Measurements from ENCODE around the gene DNAJB13.
"Not testable (repeated sequence)": the region's sequence is repeated elsewhere in the genome, so short reads cannot be mapped to it uniquely, and the experiment has no call there.

DNAJB13 gene, protein sequence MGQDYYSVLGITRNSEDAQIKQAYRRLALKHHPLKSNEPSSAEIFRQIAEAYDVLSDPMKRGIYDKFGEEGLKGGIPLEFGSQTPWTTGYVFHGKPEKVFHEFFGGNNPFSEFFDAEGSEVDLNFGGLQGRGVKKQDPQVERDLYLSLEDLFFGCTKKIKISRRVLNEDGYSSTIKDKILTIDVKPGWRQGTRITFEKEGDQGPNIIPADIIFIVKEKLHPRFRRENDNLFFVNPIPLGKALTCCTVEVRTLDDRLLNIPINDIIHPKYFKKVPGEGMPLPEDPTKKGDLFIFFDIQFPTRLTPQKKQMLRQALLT

DNA sequence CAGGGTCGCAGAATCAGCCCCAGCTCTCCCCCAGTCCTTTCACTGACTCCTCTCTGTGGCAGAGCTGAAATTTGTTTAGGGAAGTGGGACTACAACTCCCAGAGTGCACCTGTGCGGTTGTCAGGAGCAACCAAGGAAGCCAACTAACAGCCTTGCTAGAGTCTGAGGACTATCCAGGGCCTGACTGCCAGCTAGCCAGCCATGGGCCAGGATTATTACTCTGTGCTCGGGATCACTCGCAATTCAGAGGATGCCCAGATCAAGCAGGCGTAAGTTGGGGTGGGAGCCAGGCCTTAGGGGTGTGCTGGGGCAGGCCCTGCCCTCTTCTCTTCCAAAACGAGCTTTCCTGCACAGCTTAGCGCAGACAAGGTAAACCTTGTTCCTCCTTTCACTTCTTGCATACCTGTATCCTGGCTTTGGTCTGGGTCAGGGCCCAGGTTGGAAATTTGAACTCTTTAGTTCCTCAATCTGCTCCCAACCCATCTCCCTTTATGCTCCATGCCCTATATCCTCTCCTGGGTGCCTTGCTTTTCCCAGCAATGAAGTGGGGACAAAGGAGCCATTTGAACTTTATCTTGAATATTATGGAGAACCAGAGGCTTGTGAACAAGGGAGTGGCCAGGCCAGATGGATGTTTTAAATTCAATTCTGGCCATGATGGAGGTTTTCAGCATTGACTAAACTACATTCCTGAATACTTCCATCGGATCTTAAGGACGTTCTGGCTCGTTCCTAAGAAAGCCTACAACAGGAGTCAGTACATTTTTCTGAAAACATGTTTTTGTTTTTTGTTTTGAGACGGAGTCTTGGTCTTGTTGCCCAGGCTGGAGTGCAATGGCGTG is at the start of gene DNAJB13:
Gene DNAJB13 (plus strand): TSS at position 158 of the 842 bp plus-strand sequence. CDS start 44 bp downstream, at position 202.
- Mint-ChIP-seq H3K27me3 (ENCODE audit: low read depth) (no peaks in the 10 kb centered on the region), H3K4me1 (ENCODE audit: low read depth) (peaks cover 1% of the 10 kb centered on the region), H3K36me3 (ENCODE audit: low read depth) (no peaks in the 10 kb centered on the region), H3K27ac (no peak within 1 kb of the TSS), H3K4me3 (no peak within 1 kb of the TSS), H3K9me3 (no peaks in the 10 kb centered on the region)

DNA sequence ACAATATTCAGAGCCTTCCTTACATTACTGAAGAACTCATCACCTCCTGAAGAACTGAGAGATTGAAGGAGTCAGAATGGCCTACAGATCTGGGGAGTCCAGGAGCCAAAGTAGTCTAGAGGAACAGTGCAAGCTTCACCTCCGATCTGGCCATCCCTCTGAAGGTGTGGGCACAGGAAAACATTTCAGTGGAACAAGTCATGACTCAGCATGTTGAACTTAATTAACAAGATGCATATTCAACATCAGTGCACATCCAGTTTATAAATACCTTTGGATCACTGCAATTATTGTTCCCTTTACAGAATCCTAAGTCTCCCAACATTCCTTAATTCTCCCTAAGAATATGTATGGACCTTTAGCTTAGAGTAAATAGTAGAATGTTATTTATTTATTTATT is 48.5 kb upstream of the DNAJB13 start:
- H3K9me3 Mint-ChIP-seq: no peaks in the 10 kb centered on the region
- H3K36me3 Mint-ChIP-seq (ENCODE audit: low read depth): peaks cover 19% of the 10 kb centered on the region
- no peaks in the 10 kb centered on the region for H3K27me3 Mint-ChIP-seq (ENCODE audit: low read depth)
- H3K4me1 Mint-ChIP-seq (ENCODE audit: low read depth): peaks cover 2% of the 10 kb centered on the region
- H3K27ac Mint-ChIP-seq: no peak overlapping the region
- no peak overlapping the region for H3K4me3 Mint-ChIP-seq

DNA sequence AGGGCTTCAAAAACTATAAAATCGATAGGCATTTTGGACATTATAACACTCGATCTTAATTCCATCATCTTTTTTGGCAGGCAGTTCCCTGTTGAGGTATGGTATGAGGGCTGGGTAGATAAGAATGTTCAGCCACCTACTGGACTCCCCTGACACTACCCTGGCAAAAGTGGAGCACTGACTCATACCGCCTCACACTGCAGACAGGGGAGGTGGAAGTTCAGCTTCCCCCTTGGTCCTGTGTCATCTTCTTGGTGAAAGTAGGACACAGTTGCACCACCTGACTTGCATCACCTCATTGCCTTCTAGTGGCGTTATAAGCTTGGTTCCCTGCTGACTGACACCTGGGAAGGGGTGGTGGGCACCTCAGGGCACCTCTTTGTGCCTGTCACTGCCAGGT is 43.6 kb upstream of the DNAJB13 start:
- H3K4me3 Mint-ChIP-seq: no peak overlapping the region
- H3K36me3 Mint-ChIP-seq (ENCODE audit: low read depth): peaks cover 14% of the 10 kb centered on the region
- H3K9me3 Mint-ChIP-seq: no peaks in the 10 kb centered on the region
- no peaks in the 10 kb centered on the region for H3K27me3 Mint-ChIP-seq (ENCODE audit: low read depth)
- H3K4me1 Mint-ChIP-seq (ENCODE audit: low read depth): peaks cover 2% of the 10 kb centered on the region
- no peak overlapping the region for H3K27ac Mint-ChIP-seq

DNA sequence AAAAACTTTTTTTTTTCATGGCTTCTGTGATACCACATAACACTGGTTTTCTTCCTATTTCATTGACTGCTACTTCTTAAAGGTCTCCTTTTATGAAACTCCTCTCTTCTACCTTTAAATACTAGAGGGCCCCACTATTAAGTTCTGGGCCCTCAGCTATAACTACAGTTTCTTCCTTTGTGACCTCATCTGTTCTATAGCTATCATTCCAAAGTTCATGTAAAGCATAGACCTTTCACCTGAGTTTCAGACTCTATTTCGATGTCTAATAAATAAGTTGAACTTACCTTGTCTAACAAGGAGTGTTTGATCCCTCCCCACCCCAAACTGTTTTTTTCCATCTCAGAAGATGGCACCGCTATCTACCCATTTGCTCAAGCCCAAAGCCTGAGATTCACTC is 38.8 kb upstream of the DNAJB13 start:
- Mint-ChIP-seq H3K27me3 (ENCODE audit: low read depth) (no peaks in the 10 kb centered on the region), H3K27ac (no peak overlapping the region), H3K9me3 (no peaks in the 10 kb centered on the region), H3K4me3 (no peak overlapping the region), H3K4me1 (ENCODE audit: low read depth) (peaks cover 2% of the 10 kb centered on the region), H3K36me3 (ENCODE audit: low read depth) (peaks cover 18% of the 10 kb centered on the region)

DNA sequence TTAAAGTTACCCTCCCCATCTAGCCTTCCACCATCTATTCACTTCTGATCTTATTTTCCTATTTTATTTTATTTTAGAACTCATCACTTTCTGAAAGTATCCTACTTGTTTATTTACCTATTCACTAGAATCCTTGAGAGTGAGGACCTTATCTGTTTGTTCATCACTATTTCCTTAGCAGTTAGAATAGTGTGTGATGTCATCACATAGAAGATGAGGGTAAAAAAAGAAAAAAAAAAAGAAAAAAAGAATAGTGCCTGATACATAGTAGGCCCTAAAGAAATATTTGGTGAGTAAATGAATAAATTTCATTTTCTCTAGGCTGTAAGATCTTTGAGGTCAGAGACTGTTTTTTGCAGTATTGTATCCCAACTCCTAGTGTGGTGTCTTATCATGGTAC is 37.4 kb upstream of the DNAJB13 start:
- Mint-ChIP-seq H3K9me3 (no peaks in the 10 kb centered on the region), H3K4me3 (no peak overlapping the region), H3K36me3 (ENCODE audit: low read depth) (peaks cover 16% of the 10 kb centered on the region), H3K27me3 (ENCODE audit: low read depth) (no peaks in the 10 kb centered on the region), H3K27ac (no peak overlapping the region), H3K4me1 (ENCODE audit: low read depth) (no peaks in the 10 kb centered on the region)

GRCh38 chr11:73914284-73914683 is 36.5 kb upstream of the DNAJB13 start:
- Mint-ChIP-seq H3K36me3 (ENCODE audit: low read depth) (peaks cover 20% of the 10 kb centered on the region), H3K27ac (no peak overlapping the region), H3K4me1 (ENCODE audit: low read depth) (no peaks in the 10 kb centered on the region), H3K4me3 (no peak overlapping the region), H3K9me3 (no peaks in the 10 kb centered on the region), H3K27me3 (ENCODE audit: low read depth) (no peaks in the 10 kb centered on the region)

DNA sequence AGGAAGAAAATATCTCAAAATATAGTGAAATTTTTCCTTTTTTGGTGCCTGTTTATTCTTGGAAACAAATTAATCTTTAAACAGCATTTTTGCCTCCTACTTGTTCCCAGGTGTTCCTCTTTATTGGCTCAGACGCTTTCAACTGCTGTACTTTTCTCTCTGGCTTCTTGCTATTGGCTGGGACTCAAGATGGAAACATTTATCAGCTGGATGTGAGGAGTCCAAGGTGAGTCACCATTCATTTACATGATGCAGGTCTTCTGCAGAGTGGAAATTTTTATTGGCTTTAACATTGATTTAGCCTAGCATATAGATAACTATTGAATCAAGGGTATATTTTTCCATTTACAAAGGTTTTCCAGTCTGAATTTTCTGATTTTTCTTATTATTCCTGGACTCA is 34.4 kb upstream of the DNAJB13 start:
- H3K4me3 Mint-ChIP-seq: no peak overlapping the region
- H3K27me3 Mint-ChIP-seq (ENCODE audit: low read depth): no peaks in the 10 kb centered on the region
- H3K4me1 Mint-ChIP-seq (ENCODE audit: low read depth): no peaks in the 10 kb centered on the region
- H3K9me3 Mint-ChIP-seq: no peaks in the 10 kb centered on the region
- peaks cover 19% of the 10 kb centered on the region for H3K36me3 Mint-ChIP-seq (ENCODE audit: low read depth)
- H3K27ac Mint-ChIP-seq: no peak overlapping the region

DNA sequence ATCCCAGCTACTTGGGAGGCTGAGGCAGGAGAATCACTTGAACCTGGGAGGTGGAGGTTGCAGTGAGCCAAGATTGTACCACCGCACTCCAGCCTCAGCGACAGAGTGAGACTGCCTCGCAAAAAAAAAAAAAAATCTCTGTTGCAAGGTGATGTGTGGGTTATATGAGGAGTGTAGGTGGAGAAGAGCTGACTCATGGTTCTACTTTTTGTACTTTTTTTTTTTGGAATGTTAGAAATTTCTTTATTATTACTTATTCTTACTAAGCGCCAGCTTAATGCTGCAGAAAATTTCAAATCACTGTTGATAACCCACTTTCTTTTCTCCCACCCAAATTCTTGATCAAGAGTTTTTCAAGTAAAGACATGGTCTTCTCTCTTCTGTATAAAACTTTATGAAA is 29.6 kb upstream of the DNAJB13 start:
- no peaks in the 10 kb centered on the region for H3K9me3 Mint-ChIP-seq
- H3K36me3 Mint-ChIP-seq (ENCODE audit: low read depth): peaks cover 17% of the 10 kb centered on the region
- H3K4me1 Mint-ChIP-seq (ENCODE audit: low read depth): no peaks in the 10 kb centered on the region
- no peak overlapping the region for H3K27ac Mint-ChIP-seq
- H3K4me3 Mint-ChIP-seq: no peak overlapping the region
- H3K27me3 Mint-ChIP-seq (ENCODE audit: low read depth): no peaks in the 10 kb centered on the region

GRCh38 chr11:73929388-73929787 is 21.4 kb upstream of the DNAJB13 start:
- H3K27me3 Mint-ChIP-seq (ENCODE audit: low read depth): no peaks in the 10 kb centered on the region
- no peak overlapping the region for H3K27ac Mint-ChIP-seq
- H3K4me3 Mint-ChIP-seq: no peak overlapping the region
- peaks cover 20% of the 10 kb centered on the region for H3K36me3 Mint-ChIP-seq (ENCODE audit: low read depth)
- H3K4me1 Mint-ChIP-seq (ENCODE audit: low read depth): peaks cover 2% of the 10 kb centered on the region
- H3K9me3 Mint-ChIP-seq: no peaks in the 10 kb centered on the region

GRCh38 chr11:73931039-73931645 is 19.7 kb upstream of the DNAJB13 start:
- peaks cover 16% of the 10 kb centered on the region for H3K36me3 Mint-ChIP-seq (ENCODE audit: low read depth)
- peaks cover 2% of the 10 kb centered on the region for H3K4me1 Mint-ChIP-seq (ENCODE audit: low read depth)
- H3K4me3 Mint-ChIP-seq: no peak overlapping the region
- no peaks in the 10 kb centered on the region for H3K27me3 Mint-ChIP-seq (ENCODE audit: low read depth)
- no peaks in the 10 kb centered on the region for H3K9me3 Mint-ChIP-seq
- H3K27ac Mint-ChIP-seq: no peak overlapping the region

DNA sequence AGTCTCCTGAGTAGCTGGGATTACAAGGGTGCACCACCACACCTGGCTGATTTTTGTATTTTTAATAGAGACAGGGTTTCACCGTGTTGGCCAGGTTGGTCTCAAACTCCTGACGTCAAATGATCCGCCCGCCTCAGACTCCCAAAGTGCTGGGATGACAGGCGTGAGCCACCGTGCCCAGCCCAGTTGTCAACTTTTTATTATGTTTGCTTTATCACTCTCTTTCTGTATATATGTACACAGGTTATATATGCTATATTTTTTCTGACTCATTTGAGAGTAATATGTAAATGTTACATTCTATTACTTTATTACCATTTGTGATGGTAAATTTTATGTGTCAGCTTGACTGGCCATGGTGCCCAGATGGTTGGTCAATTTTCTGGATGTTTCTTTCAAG is 18.9 kb upstream of the DNAJB13 start:
- no peaks in the 10 kb centered on the region for H3K27me3 Mint-ChIP-seq (ENCODE audit: low read depth)
- H3K9me3 Mint-ChIP-seq: no peaks in the 10 kb centered on the region
- no peak overlapping the region for H3K4me3 Mint-ChIP-seq
- no peak overlapping the region for H3K27ac Mint-ChIP-seq
- H3K36me3 Mint-ChIP-seq (ENCODE audit: low read depth): peaks cover 15% of the 10 kb centered on the region
- peaks cover 2% of the 10 kb centered on the region for H3K4me1 Mint-ChIP-seq (ENCODE audit: low read depth)

DNA sequence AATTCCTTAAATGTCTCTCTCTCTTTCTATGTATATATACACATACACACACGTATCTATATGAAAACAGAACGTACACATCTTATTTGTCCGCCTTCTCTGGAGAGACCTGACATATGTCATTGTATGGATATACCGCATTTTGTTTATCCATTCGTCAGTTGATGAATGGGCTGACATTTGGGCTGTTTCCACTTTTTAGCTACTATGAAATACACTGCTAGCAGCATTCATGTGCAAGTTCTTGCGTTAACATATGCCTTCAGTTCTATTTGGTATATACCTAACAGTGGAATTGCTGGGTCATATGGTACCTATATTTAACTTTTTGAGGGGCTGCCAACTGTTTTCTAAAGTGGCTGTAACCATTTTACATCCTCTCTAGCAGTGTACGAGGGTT is 18.0 kb upstream of the DNAJB13 start:
- no peaks in the 10 kb centered on the region for H3K9me3 Mint-ChIP-seq

DNA sequence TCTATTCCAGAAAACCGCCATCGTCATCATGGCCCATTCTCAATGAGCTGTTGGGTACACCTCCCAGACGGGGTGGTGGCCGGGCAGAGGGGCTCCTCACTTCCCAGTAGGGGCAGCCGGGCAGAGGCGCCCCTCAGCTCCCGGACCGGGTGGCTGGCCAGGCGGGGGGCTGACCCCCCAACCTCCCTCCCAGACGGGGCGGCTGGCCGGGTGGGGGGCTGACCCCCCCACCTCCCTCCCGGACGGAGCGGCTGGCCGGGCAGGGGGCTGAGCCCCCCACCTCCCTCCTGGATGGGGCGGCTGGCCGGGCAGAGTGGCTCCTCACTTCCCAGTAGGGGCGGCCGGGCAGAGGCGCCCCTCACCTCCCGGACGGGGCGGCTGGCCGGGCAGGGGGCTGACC is 14.8 kb upstream of the DNAJB13 start:
- H3K27me3 Mint-ChIP-seq (ENCODE audit: low read depth); H3K9me3 Mint-ChIP-seq; H3K36me3 Mint-ChIP-seq (ENCODE audit: low read depth); H3K4me3 Mint-ChIP-seq; H3K4me1 Mint-ChIP-seq (ENCODE audit: low read depth); H3K27ac Mint-ChIP-seq: not testable (repeated sequence)

More for the DNA sequence above, 18.0 kb upstream of the DNAJB13 start:
- Mint-ChIP-seq H3K36me3 (ENCODE audit: low read depth) (peaks cover 6% of the 10 kb centered on the region), H3K27ac (no peak overlapping the region), H3K4me3 (no peak overlapping the region), H3K27me3 (ENCODE audit: low read depth) (no peaks in the 10 kb centered on the region), H3K4me1 (ENCODE audit: low read depth) (peaks cover 2% of the 10 kb centered on the region)

- Mint-ChIP-seq H3K9me3 (no peaks in the 10 kb centered on the region), H3K27ac (no peak overlapping the region)
Observed at GRCh38 chr11:73939096-73939495, 11.7 kb upstream of the DNAJB13 start.

More at GRCh38 chr11:73939096-73939495, 11.7 kb upstream of the DNAJB13 start:
- Mint-ChIP-seq H3K27me3 (ENCODE audit: low read depth) (no peaks in the 10 kb centered on the region), H3K4me1 (ENCODE audit: low read depth) (peaks cover 4% of the 10 kb centered on the region), H3K4me3 (no peak overlapping the region), H3K36me3 (ENCODE audit: low read depth) (peaks cover 9% of the 10 kb centered on the region)

Measured in T-helper 1 cell treated with Interleukin-12 subunit alpha and Interleukin-12 subunit beta and Interleukin-4 antibody, amounts not matched to agents 30 μg/mL and 1 μg/mL, for 36 hours (primary cell).